HG02642 (cell line): ENCODE measurements around the gene USE1.

Experiments used
- ATAC-seq: cut with Tn5 transposase; IDR thresholded peaks from one replicate; pipeline ENCODE4 v1.9.1; 2021; ENCODE audit warnings: mild to moderate bottlenecking; ENCODE audit not compliant: unreplicated experiment, poor library complexity

USE1 gene

DNA sequence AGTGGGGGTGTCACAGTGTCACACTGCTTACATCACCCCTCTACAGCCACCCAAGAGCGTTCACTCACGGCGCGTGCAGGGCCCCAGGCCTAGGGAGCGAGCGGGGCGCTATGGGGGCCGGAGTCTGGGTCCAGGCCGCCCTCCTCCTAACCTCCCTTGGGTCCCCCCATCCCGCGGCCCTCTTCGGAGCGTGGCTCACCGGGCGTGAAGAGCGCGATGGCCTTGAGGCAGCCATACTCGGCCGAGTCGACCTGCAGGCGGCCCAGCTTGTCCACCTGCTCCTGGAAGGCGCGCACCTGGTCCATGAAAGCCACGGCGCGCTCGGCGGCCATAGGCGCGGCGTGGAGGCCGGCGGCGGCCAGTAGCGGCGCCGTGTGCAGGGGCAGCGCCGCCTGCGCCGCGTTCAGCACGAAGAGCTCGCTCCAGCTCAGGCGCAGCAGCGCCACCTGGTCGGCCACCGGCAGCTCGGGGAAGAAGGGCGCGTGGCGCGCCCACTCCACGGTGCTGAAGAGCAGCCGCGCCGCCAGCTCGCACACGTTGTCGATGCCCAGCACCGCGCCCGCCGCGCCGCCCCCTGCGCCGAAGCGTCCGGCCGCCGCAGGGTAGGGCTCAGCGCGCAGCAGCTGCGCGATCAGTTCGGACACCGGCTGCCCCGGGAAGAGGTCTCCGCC lies 20.3 kb downstream of the USE1 start:
- ATAC-seq = peak; percentile 70

DNA sequence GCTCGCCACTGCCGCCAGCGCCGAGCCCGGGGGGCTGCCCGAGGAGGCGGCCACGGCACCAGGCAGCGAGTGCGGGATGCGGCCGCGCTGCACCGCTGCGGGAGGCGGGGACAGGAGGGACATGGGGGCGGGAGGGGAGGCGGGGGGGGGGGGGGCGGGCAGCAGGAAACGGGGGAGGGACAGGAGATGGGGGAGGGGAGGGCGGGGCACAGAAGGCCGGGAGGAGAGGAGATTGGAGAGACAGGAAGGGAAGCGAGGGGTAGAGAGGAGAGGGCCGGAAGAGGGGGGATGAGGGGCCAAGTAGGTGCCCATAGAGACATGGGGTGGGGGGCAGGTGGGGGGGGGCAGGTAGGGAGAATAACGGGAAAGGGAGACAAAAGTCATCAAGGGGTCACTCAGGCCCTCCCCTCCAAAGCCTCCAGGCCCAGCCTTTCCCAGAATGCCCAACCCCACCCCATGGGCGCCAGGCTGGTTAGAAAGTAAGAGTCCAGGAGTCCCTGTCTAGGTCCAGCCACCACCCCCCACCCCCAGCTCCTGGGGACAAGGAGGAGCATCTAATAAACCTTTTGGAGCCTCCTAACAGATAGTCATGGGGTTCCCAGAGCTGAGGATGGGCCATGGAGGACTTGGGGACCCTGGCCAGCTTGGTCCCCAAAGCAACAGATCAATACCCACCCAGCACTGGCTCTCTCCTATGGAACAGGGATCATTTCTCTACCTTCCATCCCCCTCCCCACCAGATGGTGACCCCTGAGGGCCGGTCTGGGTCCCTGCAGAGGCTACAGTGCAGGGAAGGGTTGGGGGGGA lies 21.0 kb downstream of the USE1 start:
- ATAC-seq = no peak

DNA sequence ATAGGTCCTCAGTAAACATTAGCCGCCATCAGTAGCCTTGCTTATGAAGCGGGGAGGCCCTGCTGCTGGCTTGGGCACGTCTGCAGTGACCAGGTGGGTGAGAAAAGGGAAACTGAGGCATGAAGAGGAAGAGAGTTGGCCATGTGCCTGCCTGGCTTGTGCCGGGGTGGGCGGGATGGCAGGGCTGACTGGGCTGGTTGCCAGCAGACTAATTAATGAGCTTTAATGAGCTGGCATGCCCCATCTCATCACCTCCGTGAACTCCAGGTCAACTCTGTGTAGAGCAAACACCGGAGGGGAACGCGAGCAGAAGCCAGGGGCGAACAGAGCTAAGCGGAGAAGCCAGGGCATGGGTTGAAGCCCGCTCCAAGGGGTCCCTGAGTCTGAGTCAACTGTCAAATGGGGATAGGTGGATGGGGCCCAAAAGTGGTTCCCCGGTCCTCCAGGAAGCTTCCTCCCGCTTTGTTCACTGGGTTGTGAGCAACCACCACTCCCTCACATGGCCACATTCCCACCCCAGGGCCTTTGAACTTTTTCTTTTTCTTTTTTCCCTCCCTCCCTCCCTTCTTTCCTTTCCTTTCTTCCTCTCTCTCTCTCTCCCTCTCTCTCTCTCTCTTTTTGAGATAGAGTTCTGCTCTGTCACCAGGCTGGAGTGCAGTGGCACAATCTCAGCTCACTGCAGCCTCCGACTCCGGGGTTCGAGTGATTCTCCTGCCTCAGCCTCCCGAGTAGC lies 21.8 kb downstream of the USE1 start:
- no peak for ATAC-seq

GRCh38 chr19:17237747-17238706 lies 22.9 kb downstream of the USE1 start:
- ATAC-seq = no peak

- no peak for ATAC-seq
These were observed 25.1 kb downstream of the USE1 start for GRCh38 chr19:17240062-17240752.

DNA sequence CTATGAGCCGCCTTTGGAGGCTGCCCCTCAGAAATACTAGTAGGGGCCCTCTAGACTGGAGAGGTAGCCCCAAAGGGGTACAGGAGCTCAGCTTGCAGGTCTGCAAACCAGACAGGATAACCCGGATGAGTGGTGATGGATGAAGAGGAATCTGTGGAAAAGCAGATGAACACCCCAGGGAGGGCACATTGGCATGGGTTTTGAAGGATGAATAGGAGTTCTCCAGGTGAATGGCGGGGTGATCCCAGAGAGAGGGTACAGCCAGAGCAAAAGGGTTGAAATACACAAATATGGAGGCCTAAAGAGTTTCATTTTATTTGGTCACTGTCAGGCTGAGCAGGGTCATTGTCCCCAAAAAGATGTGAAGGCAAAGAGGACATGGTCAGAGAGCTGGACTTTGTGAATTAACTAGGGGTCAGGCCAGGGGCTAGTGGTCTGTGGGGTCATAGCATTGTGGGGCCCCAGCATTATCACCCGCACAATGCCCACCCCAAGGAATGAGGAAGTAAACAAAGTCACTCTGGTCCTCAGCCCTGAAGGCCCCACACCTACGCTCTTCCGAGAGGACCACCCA lies 25.8 kb downstream of the USE1 start:
- no peak for ATAC-seq

- ATAC-seq = no peak
These were observed 27.5 kb downstream of the USE1 start for GRCh38 chr19:17242431-17243208.

- no peak for ATAC-seq
These were observed 28.2 kb downstream of the USE1 start for GRCh38 chr19:17243211-17243829.

DNA sequence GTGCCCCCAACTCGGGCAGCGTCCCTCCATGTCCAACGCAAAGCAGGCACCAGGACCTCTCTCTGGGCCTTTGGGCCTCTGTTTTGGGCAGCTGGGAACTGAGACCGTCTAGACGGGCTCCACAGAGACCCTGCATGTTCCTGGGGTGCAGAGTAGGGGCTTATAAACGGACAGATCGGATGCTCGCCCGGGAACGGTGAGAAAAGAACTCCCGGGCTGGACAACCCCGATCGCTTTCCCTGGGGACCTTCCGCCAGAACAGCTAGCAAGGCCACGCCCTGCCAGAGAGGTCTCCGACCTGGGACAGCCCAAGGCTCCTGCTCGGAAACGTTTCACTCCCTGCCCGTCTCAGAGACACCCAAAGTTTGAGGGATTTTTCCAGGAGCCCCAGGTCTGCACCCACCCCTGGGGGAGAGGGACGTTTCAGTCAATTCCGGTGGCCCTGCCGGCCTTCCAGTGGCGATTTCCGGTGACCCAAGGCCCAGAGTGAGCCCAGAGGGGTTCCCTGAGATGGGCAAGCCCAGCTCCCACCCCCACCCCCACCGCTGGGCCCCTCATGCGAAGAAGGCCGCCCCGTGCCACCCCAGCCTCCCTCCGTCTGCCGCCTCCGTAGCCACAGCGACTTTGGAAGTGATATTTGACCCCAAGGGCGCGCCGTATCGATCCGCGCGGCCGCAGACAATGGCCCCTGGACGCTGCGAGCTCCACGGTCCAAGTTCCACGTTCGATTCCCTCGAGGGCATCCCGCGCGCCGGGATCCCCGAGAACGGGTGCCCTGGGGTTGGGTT lies 28.9 kb downstream of the USE1 start:
- no peak for ATAC-seq

GRCh38 chr19:17244618-17245534 lies 29.7 kb downstream of the USE1 start:
- ATAC-seq = peak; percentile 11

- no peak for ATAC-seq
These were observed 30.4 kb downstream of the USE1 start, which contains the start of gene NR2F6 for GRCh38 chr19:17245535-17245984. NR2F6 (minus strand) TSS chr19:17245919; CDS start chr19:17245220, 699 bp downstream.

DNA sequence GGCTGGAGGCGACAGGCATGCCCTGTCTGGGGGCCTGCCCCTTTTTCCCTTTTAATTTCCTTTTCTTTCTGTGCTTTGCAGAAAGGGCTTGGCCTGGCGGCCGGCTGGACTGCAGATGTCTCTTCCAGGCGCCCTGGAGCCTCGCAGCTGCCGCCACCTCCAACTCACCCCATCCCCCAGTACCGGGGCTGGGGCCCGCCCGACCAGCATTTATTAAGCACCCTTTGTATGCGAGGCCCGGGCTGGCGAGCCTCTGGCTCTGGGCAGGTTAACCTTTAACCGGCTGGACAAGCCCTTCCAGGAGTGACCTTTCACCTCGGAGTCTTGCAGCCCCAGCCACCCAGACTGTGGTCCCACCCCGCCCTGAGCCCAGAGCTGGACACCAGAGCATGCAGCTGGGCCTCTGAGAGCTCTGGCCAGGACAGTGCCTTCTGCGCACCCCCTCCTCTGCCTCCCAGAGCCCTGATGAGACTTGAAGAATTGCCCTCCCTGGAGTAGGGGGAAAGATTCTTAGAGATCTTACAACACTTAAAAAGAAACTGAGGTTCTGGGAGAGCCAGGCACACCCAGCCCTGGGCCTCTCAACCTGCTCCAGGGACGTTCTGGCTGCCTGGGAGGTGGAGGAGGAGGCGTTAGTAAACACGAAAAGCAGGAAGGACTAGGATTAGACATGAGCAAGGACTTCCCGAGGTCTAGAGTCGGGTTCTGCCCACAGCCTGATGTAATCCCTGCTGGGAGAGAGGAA lies 31.7 kb downstream of the USE1 start:
- ATAC-seq = no peak

DNA sequence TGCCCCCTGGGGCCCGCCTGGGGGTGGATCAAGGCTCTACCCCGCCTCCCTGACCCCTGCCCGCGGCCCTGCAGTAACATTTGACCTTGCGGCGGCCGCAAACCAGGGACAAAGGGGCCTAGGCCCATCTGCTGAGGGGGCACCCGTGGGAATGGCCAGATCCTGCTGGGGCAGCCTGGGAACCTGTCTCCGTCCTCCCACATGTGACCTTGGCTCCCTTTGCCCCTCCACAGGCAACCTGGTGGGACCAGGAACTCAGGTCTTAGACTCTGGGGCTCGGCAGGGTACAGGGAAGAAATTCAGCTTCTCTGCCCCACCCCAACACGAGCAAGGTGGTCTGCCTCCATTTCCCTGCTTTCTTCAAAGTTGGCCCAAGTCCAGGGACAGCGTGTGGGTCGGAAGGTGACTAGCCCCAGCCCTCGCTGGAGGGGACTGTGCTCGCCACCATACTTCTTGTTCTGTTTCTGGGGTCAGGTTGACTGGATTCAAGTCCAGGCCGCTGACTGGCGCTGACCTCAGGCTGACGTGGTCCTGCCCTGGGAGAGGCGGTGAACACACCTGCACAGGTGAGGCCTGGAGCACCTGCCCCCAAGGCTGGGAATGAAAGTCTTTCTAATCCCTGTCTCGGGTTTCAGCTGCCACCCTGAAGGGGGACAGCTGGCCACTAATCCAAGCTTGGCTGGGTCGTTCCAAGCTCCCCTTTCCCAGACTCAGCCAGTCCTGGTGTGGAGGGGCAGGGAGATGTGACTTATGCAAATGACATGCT lies 33.0 kb downstream of the USE1 start:
- ATAC-seq = no peak

DNA sequence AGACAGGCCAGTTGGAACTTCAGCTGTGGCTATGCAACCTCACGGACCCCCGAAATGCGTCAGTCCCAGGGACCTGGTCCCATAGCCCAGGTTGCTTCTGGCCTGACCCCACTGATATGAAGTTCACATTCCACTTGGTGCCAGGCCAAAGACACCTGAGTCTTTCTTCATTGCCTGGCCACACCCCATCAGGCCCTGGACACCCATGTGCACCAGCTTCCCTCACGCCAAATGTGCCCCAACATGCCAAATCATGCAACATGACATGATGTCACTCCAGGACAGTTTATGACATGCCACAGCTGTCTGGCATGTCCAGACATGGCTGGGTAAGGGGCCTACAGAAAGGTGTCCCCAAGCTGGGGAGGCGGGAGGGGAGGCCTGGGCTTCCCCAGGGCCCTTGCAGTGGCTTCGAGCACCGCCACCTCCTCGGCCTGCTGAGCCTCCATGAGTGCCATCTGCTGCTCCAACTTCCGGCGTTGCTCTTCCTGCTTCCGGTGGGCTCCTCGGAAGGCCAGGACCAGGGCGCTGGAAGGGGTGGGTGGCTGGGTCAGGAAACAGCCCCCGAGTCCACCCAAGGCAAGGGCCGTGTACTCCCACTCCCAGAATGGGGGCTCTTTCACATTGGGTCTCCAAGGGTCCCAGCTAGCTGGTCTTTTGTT lies 34.9 kb downstream of the USE1 start:
- no peak for ATAC-seq
